Skeletal muscle tissue (tissue), 4 donors: ENCODE measurements around the gene SIK2. TPM values are rescaled to one million over a fixed set of nuclear protein-coding genes. Genes with fewer than 3 reads are reported as not detected.
A peak's percentile ranks its signal among the peaks of the same experiment; 100 is the strongest.

Experiments
- H3K27ac ChIP-seq: one replicate; pipeline ENCODE4 v1.7.0; 2013; ENCODE audit warnings: mild to moderate bottlenecking, low read depth, low read length, inconsistent platforms
- H3K27me3 ChIP-seq, 3 donors: one replicate each; pipeline ENCODE4 v1.7.0; 2013; ENCODE audit warnings: low read length in 3 of 3; ENCODE audit not compliant: control insufficient read depth in 3 of 3, insufficient read depth in 3 of 3
- H3K36me3 ChIP-seq, 3 donors: one replicate each; pipeline ENCODE4 v1.7.0; 2013; ENCODE audit warnings: low read length in 3 of 3; ENCODE audit not compliant: control insufficient read depth in 3 of 3, insufficient read depth in 3 of 3
- H3K4me1 ChIP-seq, 3 donors: one replicate each; pipeline ENCODE4 v1.7.0; 2013; ENCODE audit warnings: low read length in 3 of 3, mild to moderate bottlenecking in 3 of 3; ENCODE audit not compliant: control insufficient read depth in 3 of 3, insufficient read depth in 3 of 3
- H3K4me3 ChIP-seq, 3 donors: one replicate each; pipeline ENCODE4 v1.7.0; 2013; ENCODE audit warnings: low read length in 3 of 3
- H3K9ac ChIP-seq, 3 donors: one replicate each; pipeline ENCODE4 v1.7.0; 2013; ENCODE audit warnings: low read length in 3 of 3, mild to moderate bottlenecking in 3 of 3, moderate library complexity in 2 of 3, low read depth in 1 of 3
- H3K9me3 ChIP-seq, 3 donors: one replicate each; pipeline ENCODE4 v1.7.0; 2013; ENCODE audit warnings: low read length in 3 of 3; ENCODE audit not compliant: control insufficient read depth in 3 of 3
- total RNA-seq: library from RNA; depleted of rRNA; stranded (reverse); fragments of >200 nt; gene quantifications from one replicate; pipeline ENCODE4 v1.2.3, GENCODE V29; 2014
- donor health status: Osteomylitis.

The SIK2 gene
- total RNA-seq, 1 donor from 2014 or later: 11.5 TPM

DNA sequence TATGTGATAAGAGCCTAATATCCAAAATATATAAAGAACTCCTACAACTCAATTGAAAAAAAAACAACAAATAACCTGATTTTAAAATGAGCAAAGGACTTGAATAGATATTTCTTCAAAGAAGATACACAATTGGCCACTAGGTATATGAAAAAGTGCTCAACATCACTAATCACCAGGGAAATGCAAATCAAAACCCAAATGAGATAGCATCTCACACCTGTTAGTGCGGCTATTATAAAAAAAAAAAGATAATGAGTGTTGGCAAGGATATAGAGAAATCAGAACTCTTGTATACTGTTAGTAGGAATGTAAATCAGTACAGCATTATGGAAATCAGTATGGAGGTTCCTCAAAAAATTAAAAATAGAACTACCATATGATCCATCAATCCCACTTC lies 5.9 kb upstream of the SIK2 start:
- Histone ChIP-seq H3K4me1 (peaks cover 0 to 2% (median under 1%) of the 10 kb centered on the region in 3 donors), H3K9me3 (no peaks in the 10 kb centered on the region), H3K9ac (no peak overlapping the region), H3K27ac (no peak overlapping the region), H3K27me3 (no peaks in the 10 kb centered on the region), H3K4me3 (no peak overlapping the region), H3K36me3 (no peaks in the 10 kb centered on the region)

DNA sequence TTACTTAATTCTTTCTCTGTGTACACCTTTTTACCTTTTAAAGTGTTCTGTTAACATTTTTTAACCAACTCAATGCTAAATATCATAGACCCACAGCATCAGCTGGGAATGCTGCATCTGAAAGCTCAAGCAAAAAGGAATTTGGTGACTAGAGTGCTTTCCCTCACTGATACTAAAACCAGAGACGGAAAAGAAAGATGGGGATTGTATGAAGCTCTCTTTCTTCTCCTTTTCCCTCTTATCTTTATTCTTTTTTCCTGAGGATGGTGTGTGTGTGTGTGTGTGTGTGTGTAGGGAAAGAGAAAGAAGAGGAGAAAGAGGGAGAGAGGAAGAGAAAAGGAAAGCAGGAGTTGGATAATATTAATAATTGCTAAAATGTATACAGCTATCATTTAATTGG lies 4.1 kb upstream of the SIK2 start:
- Histone ChIP-seq H3K36me3 (no peaks in the 10 kb centered on the region), H3K4me3 (no peak overlapping the region), H3K9me3 (no peaks in the 10 kb centered on the region), H3K9ac (no peak overlapping the region), H3K4me1 (peaks cover 5 to 7% (median 6%) of the 10 kb centered on the region in 3 donors), H3K27ac (no peak overlapping the region), H3K27me3 (no peaks in the 10 kb centered on the region)

DNA sequence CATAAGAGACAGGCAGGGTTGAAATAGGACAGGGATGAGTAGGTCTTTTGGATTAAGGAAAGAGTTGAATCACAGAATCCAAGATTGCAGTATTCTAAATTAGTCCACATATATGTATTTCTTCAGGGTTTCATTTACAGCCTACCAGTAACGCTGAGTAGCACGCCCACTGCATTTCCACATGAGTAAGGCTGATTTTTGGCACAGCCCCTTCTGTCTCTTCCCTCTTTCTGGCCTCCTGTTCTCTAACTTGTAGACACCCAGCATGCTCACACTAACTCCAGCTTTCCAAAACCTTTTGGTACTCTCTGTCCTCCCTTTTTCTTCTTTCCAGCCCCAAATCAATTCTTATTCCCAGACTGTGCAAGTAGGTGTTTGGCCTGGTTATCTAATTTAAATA lies 3.7 kb upstream of the SIK2 start:
- no peaks in the 10 kb centered on the region for H3K36me3 ChIP-seq
- no peak overlapping the region for H3K9ac ChIP-seq
- H3K9me3 ChIP-seq: no peaks in the 10 kb centered on the region
- peaks cover 5 to 11% (median 10%) of the 10 kb centered on the region in 3 donors for H3K4me1 ChIP-seq
- H3K4me3 ChIP-seq: no peak overlapping the region
- no peaks in the 10 kb centered on the region for H3K27me3 ChIP-seq
- no peak overlapping the region for H3K27ac ChIP-seq

DNA sequence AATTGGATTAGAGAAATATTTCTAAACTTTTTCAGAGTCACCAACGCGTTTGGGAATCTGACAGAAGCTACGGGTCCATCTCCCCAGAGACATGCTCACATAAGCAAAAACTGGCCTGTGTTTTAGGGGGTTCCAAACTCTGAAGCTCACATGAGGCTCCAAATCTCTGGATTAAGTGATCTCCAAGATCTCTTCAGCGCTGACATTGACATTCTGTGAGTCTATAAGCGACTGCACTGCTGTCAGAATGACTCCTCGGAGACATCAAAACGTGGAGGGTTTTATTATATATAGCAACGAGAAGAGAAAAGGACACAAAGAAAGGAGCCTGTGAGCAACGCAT lies 642 bp upstream of the SIK2 start:
- peak overlapping the region; percentile 70 for H3K27ac ChIP-seq

DNA sequence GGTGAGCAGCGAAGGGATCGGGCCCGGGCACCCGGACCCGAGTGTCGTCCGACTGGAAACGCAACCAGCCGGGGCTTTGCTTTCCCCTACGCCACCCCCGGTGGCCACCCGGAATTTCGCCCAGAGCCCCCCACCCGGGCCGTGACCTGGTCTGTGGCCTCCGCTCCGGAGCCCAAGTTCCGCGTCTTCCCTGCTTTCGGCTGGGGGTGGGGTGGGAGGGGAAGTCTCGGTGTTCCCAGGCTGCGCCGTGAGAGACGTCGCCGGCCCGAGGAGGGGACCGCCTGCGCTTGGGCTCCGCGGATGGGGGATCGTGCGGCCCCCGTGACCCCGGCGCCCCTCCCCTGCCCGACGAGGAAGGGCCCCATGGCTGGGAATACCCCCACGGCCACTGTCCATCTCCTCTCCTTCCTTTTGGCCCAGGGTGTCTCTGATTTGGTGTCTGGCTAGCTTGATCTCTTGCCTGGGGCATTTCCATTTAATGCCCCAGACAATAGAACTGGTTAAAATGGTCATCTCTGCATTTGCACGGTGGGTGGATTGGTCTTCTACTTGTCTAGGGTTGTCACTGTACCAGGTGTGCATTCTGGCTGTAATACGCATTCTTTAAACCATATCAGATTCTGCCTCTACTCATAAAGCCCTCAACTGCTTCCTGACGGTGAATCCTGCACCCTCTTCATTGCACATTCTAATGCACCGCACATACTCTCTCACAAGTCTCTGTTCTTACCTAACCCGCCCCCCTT lies 789 bp downstream of the SIK2 start:
- H3K4me1 ChIP-seq: peaks cover 17 to 22% (median 20%) of the 10 kb centered on the region in 3 donors
- no peaks in the 10 kb centered on the region for H3K9me3 ChIP-seq
- H3K9ac ChIP-seq: peak overlapping the region; percentile 93 to 98 (median 96)
- H3K27ac ChIP-seq: peak overlapping the region; percentile 96
- H3K27me3 ChIP-seq: no peaks in the 10 kb centered on the region
- peak overlapping the region; percentile 75 to 92 (median 89) for H3K4me3 ChIP-seq
- H3K36me3 ChIP-seq: no peaks in the 10 kb centered on the region

More for the DNA sequence above, 642 bp upstream of the SIK2 start:
- Histone ChIP-seq H3K9ac (peak overlapping the region; percentile 5 to 75 (median 64)), H3K4me3 (peak overlapping the region; percentile 42 to 92 (median 79)), H3K4me1 (peaks cover 10 to 20% (median 20%) of the 10 kb centered on the region in 3 donors), H3K9me3 (no peaks in the 10 kb centered on the region), H3K36me3 (no peaks in the 10 kb centered on the region), H3K27me3 (no peaks in the 10 kb centered on the region)

DNA sequence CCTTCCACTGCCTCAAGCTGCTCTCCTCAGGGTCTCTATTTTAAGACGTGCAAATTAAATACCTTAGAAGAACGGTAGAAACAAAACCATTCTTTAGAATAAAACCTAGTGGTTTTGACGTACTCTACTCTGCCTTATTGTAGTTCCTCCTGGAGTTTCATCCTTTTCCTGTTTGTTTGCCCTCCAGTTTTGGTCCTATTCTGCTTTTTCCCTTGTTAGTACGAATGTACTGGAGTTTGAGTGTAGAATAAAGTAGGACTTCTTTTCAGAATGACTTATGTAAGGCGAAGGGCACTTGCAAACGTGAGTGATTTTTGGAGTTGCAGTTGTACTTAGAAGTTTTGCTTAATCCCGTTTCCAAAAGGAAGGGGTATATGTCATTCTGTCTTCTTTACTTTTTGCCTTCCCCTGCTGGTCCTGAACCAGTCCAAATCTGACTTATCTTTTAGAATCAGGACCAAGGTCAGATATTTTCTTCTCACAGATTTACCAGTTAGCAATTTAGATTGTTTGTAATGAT lies 1.4 kb downstream of the SIK2 start:
- Histone ChIP-seq H3K9me3 (no peaks in the 10 kb centered on the region), H3K4me3 (peak overlapping the region; percentile 75 to 92 (median 89)), H3K27me3 (no peaks in the 10 kb centered on the region), H3K27ac (peak overlapping the region; percentile 96), H3K36me3 (no peaks in the 10 kb centered on the region), H3K4me1 (peaks cover 17 to 22% (median 20%) of the 10 kb centered on the region in 3 donors), H3K9ac (peak overlapping the region; percentile 93 to 98 (median 96))

DNA sequence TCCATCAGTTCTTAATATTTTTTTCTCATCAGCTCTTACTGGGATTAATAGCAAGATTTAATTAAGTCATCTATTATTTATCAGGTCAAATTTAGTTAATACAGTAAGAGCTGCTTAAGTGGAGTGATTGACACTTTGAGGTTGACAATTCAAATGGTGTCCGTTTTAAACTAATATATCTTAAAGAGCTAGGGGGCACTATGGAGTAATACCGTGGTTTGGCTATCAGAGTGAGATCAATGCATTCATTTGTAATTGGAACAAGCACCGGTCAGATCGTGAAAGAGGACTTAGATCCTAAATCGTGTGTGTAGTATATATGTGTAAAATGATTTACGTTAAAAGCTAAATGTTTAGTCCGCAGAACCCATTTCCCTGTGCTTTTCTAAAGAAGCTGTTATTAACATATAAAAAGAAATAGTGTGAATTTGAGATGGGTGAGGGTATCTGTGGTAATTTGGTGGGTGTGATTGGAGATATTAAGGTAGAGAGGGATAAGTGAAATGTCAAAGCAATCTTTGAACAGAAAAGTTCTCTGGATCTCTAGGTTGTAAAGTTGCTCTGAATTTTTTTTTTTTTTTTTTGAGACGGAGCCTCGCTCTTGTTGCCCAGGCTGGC lies 2.3 kb downstream of the SIK2 start:
- Histone ChIP-seq H3K4me1 (peaks cover 17 to 22% (median 20%) of the 10 kb centered on the region in 3 donors), H3K4me3 (peak overlapping the region; percentile 75 to 92 (median 89))

DNA sequence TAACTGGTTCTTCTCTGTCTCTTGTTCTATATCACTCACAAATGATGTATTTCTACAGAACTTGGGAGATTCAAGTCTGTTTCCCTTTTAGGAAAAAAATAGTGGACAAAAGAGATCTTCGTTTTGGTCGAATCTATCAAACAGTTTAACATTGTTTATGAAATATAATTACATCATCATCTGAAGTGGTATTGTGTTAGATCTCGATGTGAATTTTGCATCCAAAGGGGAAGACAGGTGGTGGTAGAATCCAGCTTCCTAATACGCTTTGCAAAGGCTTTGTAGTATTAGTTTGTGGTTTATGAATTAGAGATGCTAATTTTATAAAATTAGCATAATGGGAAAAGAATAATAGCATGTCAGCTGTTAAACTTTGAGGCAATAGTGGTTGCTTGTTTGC lies 3.4 kb downstream of the SIK2 start:
- Histone ChIP-seq H3K36me3 (no peaks in the 10 kb centered on the region), H3K4me1 (peaks cover 17 to 22% (median 20%) of the 10 kb centered on the region in 3 donors), H3K4me3 (no peak overlapping the region), H3K9ac (no peak overlapping the region), H3K9me3 (no peaks in the 10 kb centered on the region), H3K27ac (no peak overlapping the region), H3K27me3 (no peaks in the 10 kb centered on the region)

More for the DNA sequence above, 2.3 kb downstream of the SIK2 start:
- Histone ChIP-seq H3K27me3 (no peaks in the 10 kb centered on the region), H3K36me3 (no peaks in the 10 kb centered on the region), H3K9ac (peak overlapping the region in 1 of 3 donors; percentile 98), H3K27ac (peak overlapping the region; percentile 96), H3K9me3 (no peaks in the 10 kb centered on the region)

DNA sequence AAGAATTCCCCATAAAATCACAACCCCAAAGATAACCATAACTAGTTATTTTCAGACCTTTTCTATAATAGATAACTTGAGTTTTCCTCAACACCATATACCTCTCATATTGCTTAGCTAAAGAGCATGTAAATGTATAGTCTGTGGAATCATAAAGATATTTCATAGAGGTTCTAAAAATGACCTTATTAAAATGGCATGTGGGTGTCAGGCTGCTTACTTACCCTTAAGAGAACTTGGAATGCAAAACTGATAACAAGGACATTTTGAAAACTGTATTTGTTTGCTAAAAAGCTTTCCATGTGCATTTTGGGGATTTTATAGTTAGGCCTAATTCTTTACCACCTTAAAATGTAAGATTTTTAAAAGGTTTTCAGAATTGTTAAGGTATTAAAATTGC lies 4.7 kb downstream of the SIK2 start:
- H3K9ac ChIP-seq: no peak overlapping the region
- H3K27ac ChIP-seq: no peak overlapping the region
- H3K9me3 ChIP-seq: no peaks in the 10 kb centered on the region
- no peak overlapping the region for H3K4me3 ChIP-seq
- no peaks in the 10 kb centered on the region for H3K36me3 ChIP-seq
- H3K4me1 ChIP-seq: peaks cover 12 to 18% (median 16%) of the 10 kb centered on the region in 3 donors
- H3K27me3 ChIP-seq: no peaks in the 10 kb centered on the region

DNA sequence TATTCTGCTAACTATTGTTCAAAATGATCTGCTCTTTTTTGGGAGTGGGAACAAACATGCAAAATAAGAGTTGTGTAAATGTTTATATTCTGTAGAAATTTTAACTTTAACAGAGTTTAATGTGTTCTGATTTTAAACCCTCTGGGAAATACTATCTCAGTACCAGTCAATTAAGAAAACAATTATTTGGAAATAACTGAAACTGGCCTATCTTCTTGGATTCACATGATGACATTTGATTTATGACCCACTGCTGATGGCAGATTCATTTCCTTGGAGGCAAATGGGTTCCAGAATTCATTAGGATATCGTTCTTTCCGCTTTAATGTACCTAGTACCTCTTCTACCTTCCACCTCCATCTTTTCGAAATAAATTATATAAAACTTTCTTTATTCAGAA lies 5.5 kb downstream of the SIK2 start:
- H3K27ac ChIP-seq: no peak overlapping the region
- H3K9ac ChIP-seq: no peak overlapping the region
- no peak overlapping the region for H3K4me3 ChIP-seq
- H3K36me3 ChIP-seq: no peaks in the 10 kb centered on the region
- H3K9me3 ChIP-seq: no peaks in the 10 kb centered on the region
- peaks cover 12 to 18% (median 16%) of the 10 kb centered on the region in 3 donors for H3K4me1 ChIP-seq
- no peaks in the 10 kb centered on the region for H3K27me3 ChIP-seq
